ENCODE results near the gene YJEFN3.

DNA sequence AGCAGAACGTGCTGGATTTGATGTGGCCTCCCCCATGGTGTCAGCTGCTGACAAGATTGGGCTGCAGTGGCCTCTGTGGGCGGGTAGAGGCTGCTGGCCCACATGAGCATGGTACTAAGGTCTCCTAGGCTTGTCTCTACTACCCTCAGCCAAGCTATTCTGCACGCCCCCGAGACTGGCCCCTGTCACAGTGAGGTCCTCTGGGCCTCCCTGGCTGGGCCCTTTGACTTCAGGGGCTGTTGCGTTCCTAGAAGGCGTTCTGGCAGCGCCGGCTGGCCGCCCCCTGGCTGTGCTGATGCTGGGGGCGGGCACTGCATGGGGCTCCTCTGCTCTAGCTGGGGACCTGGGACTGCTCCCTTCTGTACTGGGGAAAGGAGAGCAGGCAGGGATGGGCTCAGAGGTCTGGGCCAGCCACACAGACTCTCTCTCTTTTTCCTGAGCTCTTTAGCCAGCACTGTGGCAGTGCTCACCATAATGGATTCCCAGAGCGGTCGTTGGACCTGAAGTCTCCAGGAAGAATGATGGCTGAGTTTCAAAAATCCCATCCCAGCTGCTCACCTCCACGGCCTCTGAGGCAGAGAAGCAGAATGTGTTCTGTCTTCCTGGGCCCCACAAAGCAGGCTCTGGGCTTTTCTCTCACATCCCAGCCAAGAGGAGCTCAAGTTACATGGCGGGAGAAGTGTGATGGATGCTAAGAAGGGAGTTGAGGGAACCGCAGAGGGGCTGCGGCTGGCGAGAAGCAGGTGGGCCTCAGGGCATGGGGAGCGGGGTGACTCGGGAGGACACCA is 45.7 kb upstream of the YJEFN3 start:
- TF ChIP-seq POLR2A (IDR thresholded peaks at IDR 0.05) (no peak), CTCF (IDR thresholded peaks at IDR 0.05 in 4 of 5, conservative IDR thresholded peaks at IDR 0.05 in 1 of 5) (no peak)
